Measurements from ENCODE around the gene MRPS25. TPM values are rescaled to one million over a fixed set of nuclear protein-coding genes. Genes with fewer than 3 reads are reported as not detected.

MRPS25 gene
- total and polyA plus RNA-seq, 3 donors (not counting 1 experiment from before 2014, with no cell fraction given), result 15.2 to 62.5 (median 45.6) TPM

Other genes starting within 250 kb of the MRPS25 start
- gene FGD5, start 246.4 kb downstream of the MRPS25 start, total RNA-seq, result not detected
- gene FGD5, start 246.4 kb downstream of the MRPS25 start, polyA plus RNA-seq, result not detected
- 10 to 100 TPM; 27.0 to 32.7 TPM for gene NR2C2, start 117.7 kb downstream of the MRPS25 start, total RNA-seq
- gene NR2C2, start 117.7 kb downstream of the MRPS25 start, polyA plus RNA-seq, result 12.0 TPM
- gene RBSN, start 33.8 kb upstream of the MRPS25 start, total RNA-seq, result 10 to 100 TPM; 21.7 to 23.1 TPM
- gene RBSN, start 33.8 kb upstream of the MRPS25 start, polyA plus RNA-seq, result 6.3 TPM
- 10 to 100 TPM; 32.8 to 46.0 TPM for gene CAPN7, start 140.9 kb upstream of the MRPS25 start, total RNA-seq
- gene CAPN7, start 140.9 kb upstream of the MRPS25 start, polyA plus RNA-seq, result 12.9 TPM

Measured in mammary epithelial cell (primary cell).